NOMO-1 (cell line): ENCODE data around the gene LINC00632.
A peak's percentile ranks its signal among the peaks of the same experiment; 100 is the strongest.
"Not testable (repeated sequence)": the region's sequence is repeated elsewhere in the genome, so short reads cannot be mapped to it uniquely, and the experiment has no call there.

ENCODE experiments used
- DNase-seq, 2 experiments: peaks; one replicate each; lab custom pipeline; 2025; ENCODE audit not compliant: unreplicated experiment in 2 of 2; lab: John Stamatoyannopoulos, UW

The LINC00632 gene

GRCh38 chrX:140709421-140709846 is at the start of gene LINC00632:
LINC00632 (plus strand) TSS chrX:140709759.
- no peak for DNase-seq

- DNase-seq, result no peak
These were observed 47.9 kb upstream of the LINC00632 start for GRCh38 chrX:140661643-140662042.

- DNase-seq, result no peak
These were observed 44.6 kb upstream of the LINC00632 start for GRCh38 chrX:140664939-140665338.

- no peak for DNase-seq
These were observed 36.5 kb upstream of the LINC00632 start for GRCh38 chrX:140672840-140673731.

GRCh38 chrX:140687706-140688105 is 21.9 kb upstream of the LINC00632 start:
- no peak for DNase-seq

- not testable (repeated sequence) for DNase-seq
These were observed 18.0 kb upstream of the LINC00632 start for GRCh38 chrX:140691596-140691995.

- DNase-seq, result no peak
These were observed 11.9 kb upstream of the LINC00632 start for GRCh38 chrX:140697618-140698017.

- DNase-seq, result no peak
These were observed 8.1 kb upstream of the LINC00632 start for GRCh38 chrX:140701480-140701879.

GRCh38 chrX:140710710-140711109 is 1.2 kb downstream of the LINC00632 start:
- DNase-seq, result no peak

GRCh38 chrX:140711894-140712293 is 2.3 kb downstream of the LINC00632 start:
- no peak for DNase-seq

GRCh38 chrX:140712413-140713173 is 3.0 kb downstream of the LINC00632 start:
- DNase-seq, result no peak

GRCh38 chrX:140713174-140713539 is 3.6 kb downstream of the LINC00632 start:
- no peak for DNase-seq

- DNase-seq, result no peak
These were observed 6.2 kb downstream of the LINC00632 start for GRCh38 chrX:140715787-140716186.

GRCh38 chrX:140723121-140723715 is 13.7 kb downstream of the LINC00632 start:
- no peak for DNase-seq

- no peak for DNase-seq
These were observed 14.8 kb downstream of the LINC00632 start for GRCh38 chrX:140724309-140724708.

- no peak for DNase-seq
These were observed 15.2 kb downstream of the LINC00632 start for GRCh38 chrX:140724736-140725135.

- no peak for DNase-seq
These were observed 15.9 kb downstream of the LINC00632 start for GRCh38 chrX:140725500-140725899.

- DNase-seq, result peak; percentile 30 to 41
These were observed 24.3 kb downstream of the LINC00632 start for GRCh38 chrX:140733766-140734342.

- no peak for DNase-seq
These were observed 34.5 kb downstream of the LINC00632 start for GRCh38 chrX:140744085-140744484.

- no peak for DNase-seq
These were observed 47.4 kb downstream of the LINC00632 start for GRCh38 chrX:140756941-140757340.

- DNase-seq, result peak in 1 of 2 experiments; percentile 39
These were observed 52.5 kb downstream of the LINC00632 start for GRCh38 chrX:140762061-140762460.
